ENCODE measurements around the gene NTN1.
"Not testable (repeated sequence)": the region's sequence is repeated elsewhere in the genome, so short reads cannot be mapped to it uniquely, and the experiment has no call there.

Gene NTN1

DNA sequence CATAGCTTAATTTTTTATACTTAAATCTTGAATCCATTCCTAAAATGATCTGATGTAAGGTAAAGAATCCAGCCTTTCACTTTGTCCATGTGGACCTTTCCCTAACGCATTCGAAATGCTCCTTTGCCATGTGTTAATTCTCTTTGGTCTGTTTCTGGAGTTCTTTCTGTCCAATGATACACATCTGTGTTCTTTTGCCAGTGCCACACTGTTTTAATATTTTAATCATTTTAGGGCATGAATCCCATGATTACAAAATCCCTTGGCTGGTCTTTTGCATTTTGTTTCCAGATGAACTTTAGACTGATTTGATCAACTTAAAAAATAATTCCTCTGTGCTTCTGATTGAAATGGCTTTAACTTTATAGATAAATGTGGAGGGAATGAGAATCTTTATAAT is 74.1 kb downstream of the NTN1 start:
- DNase-seq = no peak

DNA sequence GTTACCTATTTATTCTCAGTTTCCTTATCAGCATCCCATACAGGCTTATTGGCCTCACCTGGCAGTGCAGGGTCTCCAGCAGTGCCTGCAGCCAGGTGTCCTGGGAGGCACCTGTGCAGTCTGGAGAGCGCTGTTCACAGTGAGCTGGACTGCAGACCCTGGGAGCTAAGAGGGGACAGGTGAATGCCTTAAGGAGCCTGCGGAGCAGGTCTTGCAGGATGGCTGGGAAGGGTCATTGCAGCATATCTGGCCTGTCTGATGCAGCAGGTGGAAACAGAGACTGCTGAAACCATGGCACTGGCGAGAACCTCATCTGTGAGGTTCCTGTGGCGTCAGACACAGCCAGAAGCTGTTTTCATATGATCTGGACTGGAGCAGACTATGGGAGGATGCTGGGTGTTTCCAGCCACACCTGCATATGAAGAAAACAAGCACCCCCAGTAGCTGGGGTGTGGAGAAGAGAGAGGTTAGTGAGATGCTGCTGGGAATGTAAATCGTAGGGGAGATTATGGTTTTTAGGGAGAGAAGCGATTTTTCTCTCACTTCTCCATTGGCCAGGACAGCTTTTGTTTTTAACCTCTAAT is 77.0 kb downstream of the NTN1 start:
- no peak for DNase-seq

DNA sequence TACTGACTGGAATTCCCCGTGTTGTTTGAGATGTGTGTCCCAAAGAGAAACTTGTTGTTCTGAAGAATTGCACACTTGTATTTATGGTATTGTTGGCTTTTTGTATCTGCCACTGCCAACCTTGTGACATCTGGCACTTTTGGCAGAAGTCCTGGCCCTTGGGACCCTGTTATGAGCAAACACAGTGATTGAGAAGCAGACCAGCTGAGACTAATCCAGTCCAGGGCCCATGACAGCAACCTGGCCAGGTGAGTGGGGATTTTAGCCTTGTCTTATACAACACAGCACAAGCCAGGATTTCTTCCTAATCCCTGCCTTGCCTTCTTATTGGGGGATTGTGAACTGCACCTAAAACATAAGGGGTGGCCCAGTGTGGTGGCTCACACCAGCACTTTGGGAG is 80.0 kb downstream of the NTN1 start:
- DNase-seq = no peak

DNA sequence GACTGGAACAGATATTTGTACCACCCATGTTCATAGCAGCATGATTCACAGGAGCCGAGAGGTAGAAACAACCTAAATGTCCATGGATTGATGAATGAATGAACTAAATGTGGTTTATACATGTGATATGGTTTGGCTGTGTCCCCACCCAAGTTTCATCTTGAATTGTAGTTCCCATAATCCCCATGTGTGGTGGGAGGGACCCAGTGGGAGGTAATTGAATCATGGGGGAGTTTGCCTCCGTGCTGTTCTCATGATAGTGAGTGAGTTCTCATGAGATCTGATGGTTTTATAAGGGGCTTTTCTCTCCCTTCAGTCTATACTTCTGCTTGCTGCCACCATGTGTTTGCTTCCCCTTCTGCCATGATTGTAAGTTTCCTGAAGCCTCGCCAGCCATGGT is 81.9 kb downstream of the NTN1 start:
- not testable (repeated sequence) for DNase-seq

DNA sequence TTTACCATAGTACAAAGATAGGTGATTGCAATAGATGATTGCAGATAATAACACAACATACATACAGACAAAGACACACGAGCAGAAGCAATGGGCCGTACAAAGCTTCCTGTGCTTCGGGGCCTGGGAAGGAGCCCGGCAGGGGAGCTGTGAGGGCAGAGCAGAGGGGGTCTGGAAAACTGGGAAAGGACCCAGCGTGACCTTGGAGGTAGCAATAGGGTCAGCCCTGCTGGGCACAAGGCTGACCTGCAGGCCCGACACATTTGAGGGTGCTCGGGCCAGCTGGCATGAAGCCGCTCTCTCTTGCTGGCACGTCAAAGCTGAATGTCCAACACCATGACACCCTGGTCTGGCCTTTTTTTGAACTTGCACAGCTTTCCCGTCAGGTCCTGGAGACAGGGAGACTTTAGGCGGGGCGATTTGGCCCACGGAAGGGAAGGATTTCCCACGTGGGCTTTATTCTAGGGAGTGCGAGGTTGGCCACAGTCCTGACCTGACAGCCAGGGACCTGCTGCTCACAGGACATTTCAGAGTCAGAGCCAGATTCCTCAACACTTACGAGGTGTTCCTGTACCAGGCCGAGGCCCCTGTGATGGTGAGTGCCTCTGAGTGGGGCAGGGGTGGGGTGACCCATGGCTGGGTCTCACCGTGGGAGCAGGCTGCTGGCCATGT is 83.2 kb downstream of the NTN1 start:
- DNase-seq = no peak

DNA sequence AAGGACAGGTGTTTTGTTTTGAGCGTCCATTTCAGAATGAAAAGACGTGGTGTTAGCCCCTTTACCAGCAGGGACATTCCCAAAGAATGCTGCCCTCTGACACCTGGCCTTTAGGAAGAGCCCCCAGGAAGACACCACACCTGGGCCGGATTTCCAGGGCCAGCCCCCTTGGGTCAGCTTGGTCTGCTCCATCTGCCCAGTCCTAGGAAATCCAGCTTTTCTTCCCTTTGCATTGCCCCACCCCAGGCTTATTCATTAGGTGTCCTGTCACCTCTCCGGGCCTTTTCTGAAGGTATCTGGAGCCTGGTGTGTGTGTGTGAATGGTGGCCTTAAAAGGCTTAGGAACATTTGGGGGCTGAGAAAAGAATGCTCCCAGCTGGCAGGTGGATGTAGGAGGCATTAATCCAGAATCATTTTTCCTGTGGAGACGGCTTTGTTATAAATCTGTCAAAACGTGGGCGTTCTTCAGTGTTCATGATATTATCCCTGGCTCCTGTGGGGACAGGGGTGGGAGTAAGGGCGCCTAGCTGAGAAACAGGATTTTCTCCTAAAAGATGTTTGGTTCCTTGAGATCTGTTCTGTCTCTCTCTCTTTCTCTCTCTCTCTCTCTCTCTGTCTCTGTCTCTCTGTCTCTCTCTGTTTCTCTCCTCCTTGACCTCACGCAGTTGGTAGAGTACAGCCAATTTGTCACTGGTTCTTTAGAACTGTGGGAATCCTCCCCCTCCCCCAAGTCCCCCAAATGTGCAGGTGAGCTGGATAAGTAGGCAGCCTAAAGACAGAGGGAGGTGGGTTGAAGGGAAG is 84.0 kb downstream of the NTN1 start:
- DNase-seq = no peak

DNA sequence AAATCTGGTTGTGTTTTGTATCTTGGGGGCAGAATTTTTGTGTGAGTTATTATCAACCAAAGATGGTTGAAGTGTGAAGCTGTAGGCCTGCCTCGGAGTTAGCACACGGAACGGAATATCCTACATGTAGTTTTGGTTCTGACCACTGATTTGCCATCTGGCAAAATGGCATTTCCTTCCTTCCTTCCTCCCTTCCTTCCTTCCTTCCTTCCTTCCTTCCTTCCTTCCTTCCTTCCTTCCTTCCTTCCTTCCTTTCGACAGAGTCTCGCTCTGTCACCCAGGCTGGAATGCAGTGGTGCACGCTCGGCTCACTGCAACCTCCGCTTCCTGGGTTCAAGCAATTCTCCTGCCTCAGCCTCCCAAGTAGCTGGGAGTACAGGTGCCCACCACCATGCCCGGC is 85.0 kb downstream of the NTN1 start:
- DNase-seq = not testable (repeated sequence)

DNA sequence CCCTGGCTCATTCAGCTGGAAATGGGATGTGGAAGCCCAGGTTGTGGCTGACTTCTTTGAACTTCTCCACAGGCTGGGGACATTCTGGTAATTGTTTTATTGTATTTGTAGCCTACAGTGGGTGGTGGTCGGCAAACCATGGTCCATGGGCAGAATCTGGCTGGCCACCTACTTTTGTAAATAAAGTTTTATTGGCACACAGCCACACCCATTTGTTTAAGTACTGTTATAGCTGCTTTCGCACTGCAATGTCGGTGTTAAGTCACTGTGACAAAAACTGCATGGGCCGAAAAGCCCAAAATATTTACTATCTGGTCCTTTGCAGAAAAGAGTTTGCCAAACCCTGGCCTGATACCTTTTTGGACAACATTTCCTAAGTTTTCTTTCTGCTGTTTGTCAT is 86.2 kb downstream of the NTN1 start:
- no peak for DNase-seq

DNA sequence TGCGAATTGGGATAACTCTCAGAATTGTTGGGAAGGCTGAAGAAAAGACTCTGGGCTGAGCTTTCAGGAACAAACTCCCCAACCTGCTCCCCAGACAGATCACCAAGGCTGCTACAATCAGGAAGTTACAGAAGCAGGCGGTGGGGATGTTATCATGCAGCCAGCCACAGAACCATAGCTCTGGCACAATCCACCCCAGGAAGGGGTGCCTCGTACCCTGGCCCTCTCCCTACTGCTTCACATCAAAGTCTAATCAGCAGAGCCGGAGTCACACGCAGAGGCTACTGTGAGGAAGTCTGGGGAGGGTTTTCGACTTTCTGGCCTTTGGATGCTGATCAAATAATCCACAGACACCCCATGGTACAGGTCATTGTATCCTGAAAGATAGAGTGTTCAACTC is 86.8 kb downstream of the NTN1 start:
- no peak for DNase-seq

DNA sequence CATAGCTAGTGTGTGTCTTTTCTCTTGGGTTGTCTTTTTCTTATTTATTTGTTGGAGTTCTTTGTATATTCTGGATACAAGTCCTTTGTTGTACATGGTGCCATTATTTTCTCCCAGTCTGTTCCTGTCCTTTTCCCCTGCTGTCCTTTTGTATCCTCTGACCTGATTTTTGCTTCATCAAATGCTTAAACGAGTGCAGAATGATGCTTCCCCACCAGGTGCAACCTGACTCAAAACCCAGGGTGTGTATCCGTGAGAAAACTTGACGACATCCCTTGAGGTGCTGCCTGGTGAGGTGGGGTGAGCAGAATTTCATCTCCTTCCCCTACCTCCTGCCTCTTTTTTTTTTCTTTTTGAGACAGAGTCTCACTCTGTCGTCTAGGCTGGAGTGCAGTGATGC is 88.6 kb downstream of the NTN1 start:
- no peak for DNase-seq

DNA sequence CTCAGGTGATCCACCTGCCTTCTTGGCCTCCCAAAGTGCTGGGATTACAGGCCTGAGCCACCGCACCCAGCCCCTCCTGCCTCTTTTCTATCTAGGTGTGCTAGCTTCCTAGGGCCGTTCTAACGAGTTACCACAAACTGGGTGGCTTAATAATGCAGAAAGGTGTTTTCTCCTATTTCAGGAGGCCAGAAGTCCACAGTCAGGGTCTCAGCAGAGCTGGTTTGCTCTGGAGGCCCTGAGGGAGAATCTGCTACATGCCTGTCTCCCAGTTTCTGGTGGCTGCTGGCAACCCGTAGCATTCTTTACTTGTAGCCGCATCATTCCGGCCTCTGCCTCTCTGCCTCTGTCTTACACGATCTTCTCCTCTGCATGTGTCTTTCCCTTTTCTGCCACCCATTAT is 89.2 kb downstream of the NTN1 start:
- DNase-seq = no peak

DNA sequence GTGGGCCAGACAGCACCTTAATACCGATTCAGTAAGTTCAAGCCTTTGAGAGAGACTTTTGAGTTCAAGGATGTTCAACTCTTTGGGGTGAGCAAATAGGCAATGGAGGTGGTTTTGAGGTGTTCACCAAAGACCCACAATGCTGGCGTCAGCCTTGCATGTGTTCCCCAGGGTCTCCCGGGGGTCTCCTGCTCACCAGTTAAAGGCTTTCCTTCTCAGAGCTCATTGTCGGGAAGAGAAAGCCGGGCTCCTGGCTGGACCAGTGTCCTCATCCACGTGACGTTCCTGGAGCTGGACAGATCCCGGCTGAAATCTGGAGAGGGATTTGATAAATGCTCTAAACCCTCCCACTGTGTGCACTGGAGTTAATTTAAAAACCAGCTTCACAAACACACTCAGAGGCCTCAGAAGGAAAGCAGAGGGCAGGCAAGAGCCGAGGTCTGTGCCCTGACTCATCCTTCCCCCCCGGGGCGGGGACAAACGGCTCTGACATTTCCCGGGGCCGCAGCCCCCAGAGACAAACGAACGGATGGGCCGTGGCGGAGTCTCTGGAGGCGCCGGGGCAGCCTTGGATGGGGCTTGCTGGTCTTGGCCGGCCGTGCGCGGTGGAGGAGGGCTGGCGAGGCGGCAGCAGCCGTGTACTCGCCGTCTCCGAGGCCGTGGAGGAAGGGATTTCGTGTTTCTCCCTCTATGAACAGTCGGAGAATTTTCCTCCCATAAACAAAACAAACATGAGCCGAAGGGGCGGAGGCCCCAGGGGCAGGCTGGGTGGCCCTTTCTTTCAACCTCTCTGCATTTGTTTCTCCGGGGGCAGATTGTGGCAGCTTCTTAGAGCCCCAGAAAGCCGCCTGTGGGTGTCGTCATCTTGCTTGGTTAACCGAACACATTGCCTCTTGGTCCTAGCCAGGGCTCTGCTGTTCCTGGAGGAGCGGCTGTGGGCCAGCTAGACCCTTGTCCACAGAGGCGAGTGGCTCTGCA is 94.2 kb downstream of the NTN1 start:
- DNase-seq = no peak

DNA sequence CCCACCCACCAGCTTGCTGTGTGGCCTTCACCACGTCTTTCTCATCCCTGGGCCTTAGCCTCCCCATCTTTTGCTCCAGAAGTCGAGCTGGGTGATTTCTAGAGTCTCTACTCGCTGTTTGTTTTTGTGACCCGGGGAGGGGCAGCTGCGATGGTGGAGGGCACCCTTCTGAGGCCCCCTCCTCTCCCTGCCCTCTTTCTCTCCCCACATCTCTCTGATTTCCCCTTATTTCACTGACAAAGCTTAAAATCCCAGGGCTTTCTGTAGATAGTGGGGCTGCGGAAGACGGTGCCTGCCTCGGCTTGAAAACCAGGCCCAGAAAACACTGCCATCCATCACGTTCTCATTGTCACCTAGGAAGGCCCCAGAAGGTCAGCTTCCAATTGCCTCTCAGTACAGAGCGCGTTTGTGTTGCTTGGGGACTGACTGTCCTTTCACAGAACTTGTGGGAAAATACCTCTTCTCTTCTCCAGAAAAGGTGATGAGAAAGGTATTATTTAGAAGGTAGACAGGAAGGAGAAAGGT is 95.1 kb downstream of the NTN1 start:
- no peak for DNase-seq

DNA sequence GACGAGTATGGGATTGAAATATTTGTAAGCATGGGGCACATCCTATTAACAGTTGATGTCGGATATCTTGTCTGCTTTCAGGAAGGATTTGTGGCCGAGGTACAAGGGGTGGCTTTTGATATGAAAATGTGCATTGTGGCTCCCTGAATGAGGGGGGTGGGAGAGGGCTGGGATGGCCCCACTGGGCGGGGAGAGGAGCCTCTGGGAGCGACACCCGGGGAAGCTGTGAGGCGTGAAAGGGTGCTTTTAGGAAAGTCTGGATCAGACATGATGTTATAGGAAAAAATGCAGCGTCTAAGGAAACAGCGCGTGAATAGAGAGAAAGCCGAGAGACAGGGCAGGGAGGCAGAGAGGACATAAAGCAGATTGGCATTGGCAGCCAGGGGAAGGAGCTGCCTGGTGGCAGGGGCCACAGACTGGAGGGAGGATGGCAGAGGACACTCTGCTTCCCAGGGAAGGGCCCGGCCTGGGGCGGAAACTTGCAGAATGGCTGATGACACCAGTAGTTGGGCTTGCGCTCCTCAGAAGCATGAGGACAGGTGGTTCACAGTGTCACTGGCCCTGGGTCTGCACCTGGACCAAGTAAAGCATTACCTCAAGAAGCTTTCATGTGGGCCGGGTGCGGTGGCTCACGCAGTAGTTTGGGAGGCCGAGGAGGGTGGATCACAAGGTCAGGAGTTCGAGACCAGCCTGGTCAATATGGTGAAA is 95.7 kb downstream of the NTN1 start:
- no peak for DNase-seq

DNA sequence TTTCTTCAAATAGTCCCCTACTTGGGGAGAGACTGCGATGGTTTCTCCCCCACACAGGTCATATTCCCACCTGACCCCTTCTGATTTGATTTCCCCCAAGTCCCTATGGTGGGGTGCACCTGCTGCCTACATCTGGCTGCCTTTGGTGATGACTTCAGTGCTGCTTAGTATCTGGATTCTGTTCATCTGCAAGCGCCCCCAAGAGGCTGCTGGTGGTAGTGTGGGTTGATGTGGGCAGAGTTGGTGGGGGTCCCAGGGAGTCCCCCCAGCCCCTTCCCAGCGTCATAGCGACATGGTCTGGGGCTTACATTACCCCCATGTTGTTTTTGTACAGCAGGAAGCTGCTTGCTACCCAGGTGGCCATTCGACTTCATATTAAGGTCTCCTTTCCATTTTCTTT is 99.2 kb downstream of the NTN1 start:
- DNase-seq = no peak

DNA sequence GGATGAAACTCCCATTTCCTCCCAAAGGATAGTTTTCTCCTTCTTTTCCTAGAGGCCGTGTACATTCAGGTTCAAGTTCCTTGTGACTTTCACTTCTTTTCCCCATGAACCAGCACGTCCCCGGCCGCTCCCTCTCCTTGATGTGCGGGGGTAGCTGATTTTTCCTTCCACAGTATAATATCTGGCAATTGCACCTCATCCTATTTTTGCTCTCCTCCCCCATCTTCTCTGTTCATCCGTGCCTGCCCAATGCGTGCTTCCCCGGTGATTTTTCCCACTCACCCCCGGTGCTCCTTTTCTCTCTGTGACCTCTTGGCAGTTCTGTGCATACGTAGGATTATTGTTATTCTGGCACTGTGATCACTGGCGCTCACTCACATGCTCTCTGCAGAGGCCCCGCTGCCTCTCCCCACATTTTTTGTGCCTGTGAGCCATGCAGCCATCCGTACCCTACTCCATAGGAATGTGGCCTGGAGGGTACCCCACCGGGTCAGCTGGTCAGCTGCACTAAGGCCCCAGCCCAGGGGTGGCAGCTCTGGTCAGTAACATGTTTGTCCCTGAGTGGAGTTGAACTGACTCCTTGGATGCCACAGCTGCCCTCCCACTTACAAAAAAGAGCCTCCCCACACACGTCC is 100.0 kb downstream of the NTN1 start:
- DNase-seq = no peak

DNA sequence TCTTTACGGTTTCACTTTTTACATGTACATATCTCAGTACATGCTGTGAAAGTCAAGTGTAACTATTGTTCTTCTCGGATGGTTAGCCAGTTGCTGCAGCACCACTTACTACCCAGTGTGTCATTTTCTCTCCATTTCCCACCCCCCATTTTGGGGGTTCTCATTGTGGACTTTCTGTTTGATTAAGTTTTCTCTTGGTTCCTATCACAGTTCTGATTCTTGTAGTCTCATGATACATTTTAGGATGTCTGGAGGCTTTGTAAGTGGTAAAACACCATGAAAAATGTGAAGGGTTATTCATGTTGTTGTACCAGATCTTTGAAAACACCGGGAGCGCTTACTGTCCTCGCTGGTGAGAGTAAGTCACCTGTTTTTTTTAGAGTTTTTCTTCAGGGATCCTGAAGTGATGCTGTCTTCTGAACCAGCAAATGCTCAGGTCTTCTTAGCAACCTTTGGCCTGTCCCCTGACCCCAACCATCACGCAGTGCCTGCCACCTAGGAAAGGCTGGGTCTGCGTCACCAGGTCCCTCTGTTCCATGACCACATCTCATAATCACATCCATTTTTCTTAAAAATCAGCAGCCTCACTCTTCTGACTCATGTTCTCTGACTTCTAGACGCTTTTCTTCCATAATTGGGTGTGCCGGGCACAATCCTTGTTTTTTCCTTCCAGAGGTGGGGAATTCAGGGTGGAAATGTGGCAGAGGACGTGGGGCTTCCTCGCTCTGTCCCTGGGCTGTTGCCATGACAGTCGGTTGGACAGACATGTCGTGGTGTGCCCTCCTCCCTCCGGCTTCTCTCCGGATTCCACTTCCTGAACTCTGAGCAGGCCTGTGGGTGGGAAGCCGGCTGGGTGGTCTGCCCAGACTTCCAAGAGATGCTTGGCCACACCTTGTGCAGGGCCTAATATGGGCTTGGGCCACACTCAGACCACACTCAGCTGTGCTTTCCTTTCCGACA is 102.6 kb downstream of the NTN1 start:
- DNase-seq = no peak

DNA sequence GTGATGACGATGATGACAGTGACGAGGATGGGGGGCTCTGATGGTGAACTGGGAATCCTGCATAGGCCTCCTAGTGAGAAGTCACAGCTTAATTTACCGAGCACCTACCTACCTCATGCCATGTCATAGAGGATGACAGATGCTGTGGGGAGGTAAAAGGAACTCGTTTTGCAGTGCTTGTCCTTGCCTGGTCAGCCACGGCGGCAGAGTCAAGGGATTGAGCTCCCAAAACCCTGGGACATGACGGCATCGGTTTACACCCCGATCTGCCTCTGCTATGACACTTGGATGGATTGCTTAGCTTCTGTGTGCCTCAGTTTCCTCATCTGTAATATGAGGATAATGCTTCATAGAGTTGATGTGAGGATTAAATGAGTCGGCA is 103.2 kb downstream of the NTN1 start:
- DNase-seq = no peak

DNA sequence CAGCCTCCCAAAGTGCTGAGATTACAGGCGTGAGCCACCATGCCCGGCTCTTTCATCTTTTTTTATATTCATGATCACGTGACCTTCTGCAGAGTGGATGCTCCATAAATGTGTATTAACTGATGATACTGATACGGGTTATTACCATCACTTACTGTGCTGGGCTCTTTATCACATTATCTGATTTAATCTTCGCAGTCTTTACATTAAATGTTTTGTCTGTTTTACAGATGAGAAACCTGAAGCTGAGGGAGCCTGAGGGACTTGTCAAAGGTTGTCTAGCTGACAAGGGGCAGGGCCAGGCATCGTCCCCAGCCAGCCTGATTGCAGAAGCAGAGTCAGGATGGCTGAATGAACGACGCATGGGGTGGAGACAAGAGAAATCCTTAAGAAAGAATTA is 104.4 kb downstream of the NTN1 start:
- no peak for DNase-seq

DNA sequence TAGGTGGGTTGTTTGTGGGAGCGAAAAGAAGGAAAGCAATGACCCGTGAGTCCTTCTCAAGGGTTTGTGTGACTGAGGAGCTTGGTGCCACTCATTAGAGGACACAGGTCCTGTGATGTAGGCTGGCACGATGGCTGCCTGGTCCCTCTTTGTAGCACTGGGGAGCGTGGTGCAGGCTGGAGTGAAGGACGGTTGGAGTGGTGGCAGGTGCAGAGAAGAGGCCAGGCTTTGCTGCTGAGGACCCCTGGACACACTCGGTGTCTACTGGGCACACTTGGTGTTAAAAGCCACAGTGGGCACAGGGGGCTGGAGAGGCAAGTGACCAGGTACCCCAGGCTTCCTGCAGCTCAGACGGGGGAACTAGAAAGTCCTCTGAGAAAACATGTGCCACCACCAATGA is 106.0 kb downstream of the NTN1 start:
- no peak for DNase-seq

DNA sequence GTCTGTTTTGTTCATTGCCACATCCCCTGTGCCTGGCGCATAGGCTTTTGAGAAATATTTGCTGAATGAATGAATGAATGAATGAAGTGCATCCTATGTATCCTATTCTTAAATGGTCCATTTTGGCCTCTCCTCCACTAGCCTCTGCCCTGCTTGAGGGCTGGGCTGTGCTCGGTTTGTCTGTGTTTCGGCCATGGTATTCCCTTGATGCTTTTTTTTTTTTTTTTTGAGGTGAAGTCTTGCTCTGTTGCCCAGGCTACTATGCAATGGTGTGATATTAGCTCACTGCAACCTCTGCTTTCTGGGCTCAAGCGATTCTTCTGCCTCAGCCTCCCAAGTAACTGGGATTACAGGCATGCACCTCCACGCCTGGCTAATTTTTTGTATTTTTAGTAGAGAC is 110.1 kb downstream of the NTN1 start:
- DNase-seq = no peak
